Measurements from ENCODE around the gene LRRC31.

GRCh38 chr3:169879845-169880575 lies 10.3 kb upstream of the LRRC31 start:
- TF ChIP-seq CTCF (IDR thresholded peaks at IDR 0.05) = no peak
- TF ChIP-seq POLR2A (IDR thresholded peaks at IDR 0.05) = no peak

All from thyroid gland (tissue), 4 donors.